Thyroid gland (tissue), 4 donors: Measurements from ENCODE around the gene ESYT1.

Experiments used
- CTCF ChIP-seq, 6 experiments: fragments of 200-600 bp in 3 of 6; fragments of 450-650 bp in 3 of 6; sonication (generic) in 3 of 6; IDR thresholded peaks; one replicate each; pipeline ENCODE4 v1.5.1; 2016 to 2019; ENCODE audit warnings: antibody characterized with exemption in 6 of 6, mild to moderate bottlenecking in 2 of 6, inconsistent platforms in 1 of 6, moderate library complexity in 1 of 6
- POLR2A ChIP-seq, 2 donors: fragments of 450-650 bp; IDR thresholded peaks; one replicate each; pipeline ENCODE4 v1.6.1; 2017; ENCODE audit warnings: antibody characterized with exemption in 2 of 2, mild to moderate bottlenecking in 2 of 2, moderate library complexity in 1 of 2

DNA sequence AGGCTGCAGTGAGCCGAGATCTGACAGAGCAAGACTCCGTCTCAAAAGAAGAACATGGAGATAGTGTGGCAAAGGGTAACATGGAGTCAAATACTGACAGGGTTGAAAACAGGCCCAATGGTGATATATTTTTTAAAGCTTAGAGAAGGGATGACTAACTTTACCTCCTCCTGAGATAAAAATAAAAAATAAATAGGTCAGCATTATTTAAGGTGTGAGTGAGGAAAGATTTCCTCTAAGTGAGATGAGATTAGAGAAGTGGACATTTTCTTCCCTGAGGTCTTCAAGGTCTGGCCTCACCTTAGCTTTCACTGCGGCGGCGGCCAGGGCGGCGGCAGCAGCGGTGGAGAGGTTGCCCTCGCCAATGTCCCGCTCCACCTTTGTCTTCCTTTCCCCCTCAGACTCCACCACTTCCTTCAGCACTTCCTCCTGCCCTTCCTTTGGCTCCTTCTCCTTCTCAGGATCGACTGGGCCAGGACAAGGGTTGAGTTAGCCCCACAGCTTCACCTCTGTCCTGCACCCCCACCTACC, 41.2 kb downstream of the ESYT1 start:
- TF ChIP-seq CTCF (IDR thresholded peaks at IDR 0.05) (no peak), POLR2A (IDR thresholded peaks at IDR 0.05) (no peak)
